NCI-H2107 treated with DMSO at 0.1 percent for 48 hours (cell line): ENCODE results near the gene APOBEC3B.
"Not testable (repeated sequence)": the region's sequence is repeated elsewhere in the genome, so short reads cannot be mapped to it uniquely, and the experiment has no call there.

Experiments
- DNase-seq: peaks from one replicate; lab custom pipeline; 2025; ENCODE audit not compliant: unreplicated experiment; lab: John Stamatoyannopoulos, UW

Gene APOBEC3B

DNA sequence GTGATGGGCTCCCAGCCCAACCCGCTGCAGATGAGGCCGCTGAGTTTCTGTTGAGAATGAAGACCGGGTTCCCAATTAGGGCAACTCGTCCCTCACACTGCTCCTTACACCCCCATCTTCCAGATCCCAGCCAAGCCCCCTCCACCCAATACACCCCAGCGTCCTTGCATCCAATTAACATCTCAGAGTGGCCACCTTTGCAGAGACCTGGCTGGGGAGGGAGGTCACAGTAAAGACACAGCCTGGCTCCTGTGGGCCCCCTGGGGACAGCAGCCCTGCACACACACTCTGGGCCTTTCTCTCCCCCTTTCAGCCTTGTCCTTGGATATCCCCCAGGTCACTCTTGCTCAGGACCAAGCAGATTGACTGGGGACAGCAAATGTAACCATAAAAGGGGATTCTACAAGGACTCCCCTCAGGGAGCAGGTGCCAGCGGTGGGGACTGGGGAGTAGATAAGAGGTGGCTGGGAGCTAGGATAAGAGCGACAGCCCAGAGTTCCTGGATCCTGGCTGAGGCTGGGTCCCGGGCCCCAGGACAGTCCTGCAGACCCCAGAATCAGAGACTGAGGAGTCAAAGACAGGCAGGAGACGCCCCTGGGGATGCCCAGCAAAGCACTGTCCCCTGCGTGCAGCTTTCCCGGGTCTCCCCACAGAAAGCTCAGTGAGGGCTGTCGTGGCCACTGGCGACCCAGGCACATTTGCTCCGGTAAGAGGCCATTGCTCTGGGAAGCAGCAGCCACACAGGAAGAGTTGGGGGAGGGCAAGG, 16.4 kb upstream of the APOBEC3B start:
- DNase-seq = no peak

- DNase-seq = no peak
Measured at GRCh38 chr22:38966380-38966702, 15.8 kb upstream of the APOBEC3B start.

- DNase-seq = no peak
Measured at GRCh38 chr22:38966942-38967341, 15.2 kb upstream of the APOBEC3B start.

DNA sequence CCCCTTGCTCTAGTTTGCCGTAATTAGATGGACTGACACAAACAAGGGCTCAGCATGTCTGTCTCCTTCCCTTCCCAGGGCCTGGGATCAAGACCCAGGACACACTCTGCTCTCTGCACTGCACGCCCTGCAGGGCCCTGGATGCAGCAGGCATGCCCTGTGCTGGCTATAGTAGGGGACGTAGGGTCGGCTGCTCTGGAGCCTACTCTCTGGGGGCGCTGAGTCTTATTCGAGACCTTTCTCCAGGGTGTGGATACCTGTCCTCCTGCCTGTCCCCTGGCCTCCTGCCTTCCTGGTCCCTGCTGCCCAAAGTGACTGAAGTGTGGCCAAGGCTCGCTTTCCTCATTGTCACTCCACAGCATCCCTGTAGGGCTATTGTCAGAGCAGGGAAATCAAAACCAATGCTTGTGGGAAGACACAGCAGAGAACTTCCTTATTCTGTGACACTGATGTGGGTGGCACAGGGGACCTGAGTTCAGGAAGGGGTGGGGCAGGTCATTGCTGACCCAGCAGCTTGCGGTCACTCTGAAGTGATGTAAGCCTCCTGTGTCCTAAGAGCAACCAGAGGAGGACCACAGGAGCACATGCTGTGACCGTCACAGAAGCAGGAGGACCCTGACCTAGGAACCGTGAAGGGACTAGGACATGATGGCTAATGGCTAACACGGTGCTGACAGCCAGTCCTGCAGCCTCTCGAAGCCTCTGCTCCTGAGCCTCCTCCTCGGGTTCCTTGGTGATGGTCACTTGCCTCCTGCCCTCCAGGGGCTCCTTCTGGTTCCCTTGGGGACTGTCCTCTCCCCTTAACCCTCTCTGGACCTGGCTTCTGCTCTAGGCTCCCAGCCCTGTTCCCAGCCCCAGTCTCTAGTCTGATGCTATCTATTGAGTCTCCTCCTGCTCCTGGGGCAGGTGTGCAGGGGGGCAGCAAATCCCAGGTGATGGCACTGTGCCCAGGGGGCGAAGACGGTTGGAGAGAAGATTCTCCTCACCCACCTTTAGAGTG, 14.4 kb upstream of the APOBEC3B start:
- no peak for DNase-seq

GRCh38 chr22:38968801-38969200, 13.3 kb upstream of the APOBEC3B start:
- no peak for DNase-seq

DNA sequence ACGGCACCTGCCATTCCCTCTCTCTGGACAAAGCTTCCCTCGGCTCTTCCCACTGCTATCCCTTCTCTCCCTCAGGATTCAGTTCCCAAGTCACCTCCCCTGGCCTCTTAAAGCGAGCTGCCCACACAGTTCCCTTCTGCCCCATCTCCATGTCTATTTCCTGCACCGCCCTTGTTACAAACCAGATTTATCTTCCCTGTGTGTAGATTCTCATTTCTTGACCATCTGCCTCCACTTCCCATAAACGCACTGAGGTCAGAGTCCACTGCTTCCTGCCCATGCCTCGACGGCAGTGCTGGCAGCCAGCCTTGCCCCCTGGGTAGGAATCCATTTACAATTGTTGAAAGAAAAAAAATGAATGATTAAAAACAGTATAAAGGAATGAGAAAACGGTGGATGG, 11.6 kb upstream of the APOBEC3B start:
- no peak for DNase-seq

- no peak for DNase-seq
Measured at GRCh38 chr22:38971202-38971601, 10.9 kb upstream of the APOBEC3B start.

DNA sequence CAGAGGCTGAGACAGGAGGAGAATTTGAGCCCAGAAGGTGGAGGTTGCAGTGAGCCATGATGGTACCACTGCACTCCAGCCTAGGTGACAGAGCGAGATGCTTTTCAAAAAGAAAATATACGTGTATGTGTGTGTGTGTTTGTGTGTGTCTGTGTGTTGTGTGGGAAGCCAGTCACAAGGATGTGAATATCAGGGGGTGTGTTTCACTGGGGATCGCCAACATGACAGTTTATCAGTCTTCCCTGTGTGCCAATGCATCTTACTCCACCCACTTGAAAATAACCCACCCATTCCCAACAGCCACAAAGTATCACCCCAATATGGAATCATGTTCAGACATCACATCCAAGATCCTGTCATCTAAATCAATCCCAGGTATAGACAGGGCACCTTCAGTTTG, 10.4 kb upstream of the APOBEC3B start:
- DNase-seq = no peak

DNA sequence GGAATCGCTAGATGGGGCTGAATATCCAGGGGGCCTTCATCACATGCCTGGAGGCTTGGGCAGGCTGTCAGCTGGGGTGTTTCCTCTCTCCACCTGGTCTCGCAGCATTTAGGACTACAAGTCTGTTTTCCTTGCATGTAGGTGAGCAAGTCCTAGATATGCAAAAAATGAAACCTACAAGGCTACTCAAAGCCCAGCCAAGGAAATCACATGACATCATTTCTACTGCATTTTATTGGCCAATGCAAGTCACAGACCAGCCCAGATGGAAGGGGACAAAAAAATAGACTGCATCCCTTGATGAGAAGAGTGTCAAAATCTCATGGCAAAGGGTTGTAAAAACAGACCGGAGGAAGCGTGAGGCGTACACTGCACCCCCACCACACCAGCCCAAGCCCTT, 9.6 kb upstream of the APOBEC3B start:
- no peak for DNase-seq

GRCh38 chr22:38973289-38974169, 8.6 kb upstream of the APOBEC3B start:
- no peak for DNase-seq

GRCh38 chr22:38974170-38974825, 7.8 kb upstream of the APOBEC3B start:
- DNase-seq = no peak

DNA sequence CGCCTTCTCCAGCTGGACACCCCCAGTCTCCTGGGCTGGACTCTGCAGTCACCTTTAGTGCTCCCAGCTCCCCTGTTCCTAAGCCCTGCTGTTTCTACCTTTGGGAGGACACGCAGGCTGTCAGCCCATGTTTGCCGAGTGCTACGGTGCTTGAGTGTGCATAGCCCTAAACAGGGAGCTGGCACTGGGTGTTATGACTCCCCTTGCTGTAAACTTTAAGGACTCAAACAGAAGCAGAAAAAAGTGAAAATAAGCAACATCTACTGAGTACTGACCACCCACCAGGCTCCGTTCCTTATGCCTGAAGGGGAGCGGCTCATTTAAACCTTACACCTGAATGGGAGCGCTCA, 7.3 kb upstream of the APOBEC3B start:
- no peak for DNase-seq

DNA sequence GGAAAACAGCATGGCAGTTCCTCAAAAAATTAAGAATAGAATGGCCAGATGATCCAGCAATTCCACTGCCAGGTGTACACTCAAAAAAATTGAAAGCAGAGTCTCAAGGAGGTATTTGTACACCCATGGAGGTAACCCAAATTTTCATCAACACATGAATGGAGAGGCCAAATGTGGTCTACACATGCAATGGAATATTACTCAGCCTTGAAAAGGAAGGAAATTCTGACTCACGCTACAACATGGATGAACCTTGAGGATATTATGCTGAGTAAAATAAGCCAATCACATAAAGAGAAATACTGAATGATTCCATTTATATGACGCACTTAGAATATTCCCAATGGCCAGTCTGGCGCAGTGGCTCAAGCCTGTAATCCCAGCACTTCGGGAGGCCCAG, 4.9 kb upstream of the APOBEC3B start:
- not testable (repeated sequence) for DNase-seq

DNA sequence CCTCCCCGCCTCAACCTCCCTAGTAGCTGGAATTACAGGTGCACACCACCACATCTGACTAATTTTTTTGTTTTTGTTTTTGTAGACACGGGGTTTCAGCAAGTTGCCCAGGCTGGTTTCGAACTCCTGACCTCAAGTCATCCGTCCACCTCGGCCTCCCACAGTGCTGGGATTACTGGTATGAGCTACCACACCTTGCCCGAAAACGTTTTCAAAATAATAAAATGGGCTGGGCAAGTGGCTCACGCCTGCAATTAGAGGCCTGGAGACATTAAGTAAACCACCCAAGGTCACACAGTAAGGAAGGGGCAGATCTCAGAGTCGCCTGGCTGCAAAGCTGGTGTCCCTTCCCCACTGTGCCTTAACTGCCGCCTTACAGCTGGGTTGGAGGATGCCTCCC, 1.6 kb upstream of the APOBEC3B start:
- not testable (repeated sequence) for DNase-seq

GRCh38 chr22:38981005-38981991, 849 bp upstream of the APOBEC3B start:
- peak; percentile 48 for DNase-seq

DNA sequence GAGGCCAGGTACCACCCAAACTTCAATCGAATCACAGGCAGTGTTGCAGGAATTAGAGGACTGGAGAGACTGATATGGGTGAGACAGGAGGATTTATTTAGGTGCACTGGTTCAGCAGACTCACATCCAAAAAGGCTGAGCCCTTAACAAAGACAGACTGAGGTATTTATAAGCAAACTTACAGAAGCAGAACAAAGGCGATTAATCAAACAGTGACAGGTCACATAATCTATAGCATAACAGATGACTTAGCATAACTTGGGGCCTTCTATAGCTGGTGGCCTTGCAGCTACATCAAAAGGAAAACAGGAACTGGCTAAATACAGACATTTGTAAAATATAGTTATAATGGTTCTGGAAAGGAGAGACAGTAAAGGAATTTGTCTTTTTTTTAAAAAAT, 2.1 kb downstream of the APOBEC3B start:
- no peak for DNase-seq

GRCh38 chr22:38984784-38985757, 2.9 kb downstream of the APOBEC3B start:
- DNase-seq = peak; percentile 85

GRCh38 chr22:38986629-38987028, 4.5 kb downstream of the APOBEC3B start:
- no peak for DNase-seq
